Measurements from ENCODE around the gene HTRA2.
"Not testable (repeated sequence)": the region's sequence is repeated elsewhere in the genome, so short reads cannot be mapped to it uniquely, and the experiment has no call there.

The HTRA2 gene

DNA sequence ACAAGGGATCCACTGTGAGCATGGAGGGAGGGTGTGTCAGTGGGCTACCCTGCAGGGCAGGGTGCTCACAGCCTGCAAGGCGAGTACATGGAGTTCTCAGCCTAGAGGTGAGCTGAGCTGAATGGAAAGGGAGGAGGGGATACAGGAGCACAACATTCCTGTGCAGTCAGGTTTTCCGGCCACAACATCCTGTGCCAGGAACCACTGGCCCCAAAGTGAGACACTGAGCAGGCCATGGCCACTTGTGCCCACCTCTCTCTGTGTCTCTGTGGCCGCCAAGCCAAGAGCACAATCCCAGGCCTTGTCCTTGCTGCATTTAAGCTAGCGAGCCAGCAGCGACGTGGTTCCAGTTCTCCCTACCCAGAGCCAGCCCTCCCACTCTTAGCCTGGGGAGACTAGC is 30.9 kb downstream of the HTRA2 start:
- TF ChIP-seq, protein P1, sequence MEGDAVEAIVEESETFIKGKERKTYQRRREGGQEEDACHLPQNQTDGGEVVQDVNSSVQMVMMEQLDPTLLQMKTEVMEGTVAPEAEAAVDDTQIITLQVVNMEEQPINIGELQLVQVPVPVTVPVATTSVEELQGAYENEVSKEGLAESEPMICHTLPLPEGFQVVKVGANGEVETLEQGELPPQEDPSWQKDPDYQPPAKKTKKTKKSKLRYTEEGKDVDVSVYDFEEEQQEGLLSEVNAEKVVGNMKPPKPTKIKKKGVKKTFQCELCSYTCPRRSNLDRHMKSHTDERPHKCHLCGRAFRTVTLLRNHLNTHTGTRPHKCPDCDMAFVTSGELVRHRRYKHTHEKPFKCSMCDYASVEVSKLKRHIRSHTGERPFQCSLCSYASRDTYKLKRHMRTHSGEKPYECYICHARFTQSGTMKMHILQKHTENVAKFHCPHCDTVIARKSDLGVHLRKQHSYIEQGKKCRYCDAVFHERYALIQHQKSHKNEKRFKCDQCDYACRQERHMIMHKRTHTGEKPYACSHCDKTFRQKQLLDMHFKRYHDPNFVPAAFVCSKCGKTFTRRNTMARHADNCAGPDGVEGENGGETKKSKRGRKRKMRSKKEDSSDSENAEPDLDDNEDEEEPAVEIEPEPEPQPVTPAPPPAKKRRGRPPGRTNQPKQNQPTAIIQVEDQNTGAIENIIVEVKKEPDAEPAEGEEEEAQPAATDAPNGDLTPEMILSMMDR (conservative IDR thresholded peaks at IDR 0.05; ENCODE audit: low read depth, low read length): no peak
- no peak overlapping the region for H3K4me3 ChIP-seq (ENCODE audit: low read length)
- DNase-seq (ENCODE audit: low read depth): no peak

DNA sequence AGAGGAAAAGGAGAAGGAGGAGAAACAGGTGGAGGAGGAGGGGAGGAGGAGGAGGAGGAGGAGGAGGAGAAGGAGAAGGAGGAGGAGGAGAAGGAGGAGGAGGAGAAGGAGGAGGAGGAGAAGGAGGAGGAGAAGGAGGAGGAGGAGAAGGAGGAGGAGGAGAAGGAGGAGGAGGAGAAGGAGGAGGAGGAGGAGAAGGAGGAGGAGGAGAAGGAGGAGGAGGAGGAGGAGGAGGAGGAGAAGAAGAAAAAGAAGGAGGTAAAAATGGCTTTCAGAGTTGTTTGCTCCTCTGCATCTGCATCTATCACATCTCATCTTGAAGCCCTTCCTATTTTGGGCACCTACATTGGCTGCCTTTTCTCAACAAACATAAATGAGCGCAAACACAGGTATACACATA is 31.3 kb downstream of the HTRA2 start:
- H3K4me3 ChIP-seq (ENCODE audit: low read length); DNase-seq (ENCODE audit: low read depth): not testable (repeated sequence)

DNA sequence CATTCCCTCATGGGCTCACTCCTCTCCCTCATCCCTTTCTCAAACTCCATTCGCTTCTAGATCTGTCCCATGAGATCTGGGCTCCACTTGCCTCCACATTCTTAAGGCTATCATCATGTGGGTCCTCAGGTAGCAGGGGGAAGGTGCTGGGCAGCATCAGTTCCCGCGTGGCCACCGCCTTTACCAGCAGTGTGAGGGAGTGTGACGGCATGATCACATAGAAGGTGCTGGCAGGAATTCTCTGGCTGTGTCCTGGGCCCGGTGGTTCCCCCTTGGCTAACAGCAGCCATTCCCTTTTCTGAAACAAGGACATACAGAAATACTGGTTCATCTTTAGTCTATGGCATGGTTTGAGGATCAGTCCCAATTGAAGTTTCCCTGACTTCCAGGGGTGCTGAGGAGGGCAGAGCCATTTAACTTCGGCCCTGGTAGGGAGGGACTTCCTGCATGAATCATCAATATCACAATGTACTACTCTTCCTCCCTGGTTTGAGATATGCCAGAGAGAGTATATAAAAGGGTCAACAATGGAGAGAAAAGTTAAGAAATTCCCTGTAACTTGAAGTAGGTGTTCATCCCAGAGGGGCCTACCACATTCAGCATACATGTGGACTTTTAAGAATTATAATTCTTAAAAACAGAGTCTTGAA is 32.5 kb downstream of the HTRA2 start:
- TF ChIP-seq, protein P1 (conservative IDR thresholded peaks at IDR 0.05; ENCODE audit: low read depth, low read length): no peak
- H3K4me3 ChIP-seq (ENCODE audit: low read length): no peak overlapping the region
- no peak for DNase-seq (ENCODE audit: low read depth)

DNA sequence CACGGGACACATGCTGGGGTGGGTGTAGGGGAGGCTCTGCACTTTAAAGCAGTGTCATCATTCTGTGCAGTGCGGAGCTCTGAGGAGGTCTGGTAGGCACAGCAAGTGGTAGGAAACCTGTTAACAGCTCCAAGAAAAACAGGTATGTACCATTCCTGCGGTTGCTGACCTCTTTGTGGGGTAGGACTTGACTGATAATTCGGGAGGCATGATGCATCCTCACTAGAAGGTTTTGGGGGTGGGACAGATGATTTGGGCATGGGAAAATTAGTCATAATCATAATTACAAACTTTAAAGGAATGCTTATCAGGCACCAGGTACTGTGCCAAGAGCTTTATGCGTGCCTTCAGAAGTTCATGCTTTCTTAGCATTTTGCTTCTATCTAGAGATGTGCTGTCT is 34.5 kb downstream of the HTRA2 start:
- no peak overlapping the region for H3K4me3 ChIP-seq (ENCODE audit: low read length)
- TF ChIP-seq, protein P1 (conservative IDR thresholded peaks at IDR 0.05; ENCODE audit: low read depth, low read length): no peak
- DNase-seq (ENCODE audit: low read depth): no peak

DNA sequence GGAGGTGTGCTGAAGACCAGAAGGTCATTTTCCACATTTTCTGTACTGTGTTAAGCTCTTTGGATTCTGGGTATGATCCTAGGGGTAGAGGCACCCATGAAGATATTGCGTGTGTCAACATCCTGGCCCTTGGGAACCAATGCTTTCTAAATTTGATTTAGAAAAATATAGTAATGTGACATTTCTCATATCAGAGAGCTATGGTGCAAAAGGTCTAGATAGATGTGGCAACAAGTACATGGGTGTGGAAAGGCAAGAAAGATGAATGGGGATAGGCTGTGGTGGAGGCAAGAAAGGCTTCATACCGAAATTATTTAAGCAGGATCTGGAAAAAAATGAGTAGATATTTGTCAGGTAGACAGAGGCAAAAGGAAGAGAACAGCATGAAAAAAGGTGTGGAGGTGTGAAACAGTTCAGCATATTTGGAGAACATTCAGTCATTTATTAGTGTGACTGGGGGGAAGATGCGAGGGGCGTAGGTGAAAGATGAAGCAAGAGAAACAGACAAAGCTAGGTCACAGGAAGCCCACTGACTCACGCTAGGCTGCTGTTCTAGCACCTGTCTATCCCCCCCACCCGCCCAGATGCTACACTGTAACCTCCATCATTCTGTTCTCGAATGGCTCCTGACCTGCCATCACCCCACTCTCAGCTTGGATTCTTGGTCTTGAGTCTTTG is 36.5 kb downstream of the HTRA2 start:
- TF ChIP-seq, protein P1 (conservative IDR thresholded peaks at IDR 0.05; ENCODE audit: low read depth, low read length): no peak
- no peak for DNase-seq (ENCODE audit: low read depth)
- no peak overlapping the region for H3K4me3 ChIP-seq (ENCODE audit: low read length)

DNA sequence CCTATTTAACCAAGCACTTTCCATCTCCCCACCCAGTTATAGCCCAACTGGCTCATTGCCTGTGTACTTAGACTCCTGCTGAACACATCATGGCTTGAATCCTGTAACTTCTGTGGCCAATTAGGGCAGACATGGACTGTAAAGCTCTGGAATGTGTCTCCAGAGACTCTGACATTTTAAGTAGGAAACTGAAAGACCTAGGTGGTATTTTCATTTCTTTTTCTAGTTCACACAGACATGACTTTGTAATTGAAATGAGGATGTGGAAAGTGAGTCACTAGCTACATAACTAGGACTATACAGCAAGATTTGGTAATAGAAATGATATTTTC is 37.0 kb downstream of the HTRA2 start:
- TF ChIP-seq, protein P1 (conservative IDR thresholded peaks at IDR 0.05; ENCODE audit: low read depth, low read length): no peak
- peak; percentile 79 for DNase-seq (ENCODE audit: low read depth)
- no peak overlapping the region for H3K4me3 ChIP-seq (ENCODE audit: low read length)

DNA sequence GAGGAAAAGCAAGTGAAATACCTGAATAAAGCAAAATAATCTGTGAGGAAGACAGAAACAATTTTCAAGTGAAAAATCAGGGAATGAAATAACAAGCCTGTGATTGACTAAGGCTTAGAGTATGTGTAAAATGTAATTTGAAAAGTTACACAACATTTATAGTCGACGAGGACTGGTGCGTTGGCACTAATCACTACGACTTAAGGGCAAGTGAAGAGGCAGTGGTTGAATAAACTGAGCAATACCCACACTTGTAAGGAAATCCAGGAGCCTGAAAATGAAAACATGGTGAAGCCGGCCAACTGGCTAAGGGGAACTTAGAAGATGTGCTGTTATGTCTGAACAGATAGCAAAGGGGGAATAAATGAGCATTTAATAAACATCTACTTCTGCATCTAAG is 38.1 kb downstream of the HTRA2 start:
- DNase-seq (ENCODE audit: low read depth): peak; percentile 77
- no peak overlapping the region for H3K4me3 ChIP-seq (ENCODE audit: low read length)
- TF ChIP-seq, protein P1 (conservative IDR thresholded peaks at IDR 0.05; ENCODE audit: low read depth, low read length): no peak

Data from retinal pigment epithelial cell (primary cell).